LNCAP (cell line): ENCODE results near the gene SOHLH2.

ENCODE experiments used
- CTCF ChIP-seq: fragments of 450-650 bp; IDR thresholded peaks from 2 replicates; pipeline ENCODE4 v1.5.1; 2017; ENCODE audit warnings: mild to moderate bottlenecking

The SOHLH2 gene

GRCh38 chr13:36158611-36159010 is 55.7 kb downstream of the SOHLH2 start:
- no peak for TF ChIP-seq CTCF

- TF ChIP-seq CTCF, result no peak
These were observed 56.9 kb downstream of the SOHLH2 start for GRCh38 chr13:36157480-36157879.

GRCh38 chr13:36154567-36155291 is 59.6 kb downstream of the SOHLH2 start:
- TF ChIP-seq CTCF, result no peak

- TF ChIP-seq CTCF, result no peak
These were observed 62.8 kb downstream of the SOHLH2 start for GRCh38 chr13:36151591-36151990.

- no peak for TF ChIP-seq CTCF
These were observed 65.9 kb downstream of the SOHLH2 start for GRCh38 chr13:36148446-36148845.

- no peak for TF ChIP-seq CTCF
These were observed 67.0 kb downstream of the SOHLH2 start for GRCh38 chr13:36147330-36147729.

GRCh38 chr13:36146511-36147269 is 67.7 kb downstream of the SOHLH2 start:
- no peak for TF ChIP-seq CTCF
